ENCODE data around the gene CHCHD3. TPM values are rescaled to one million over a fixed set of nuclear protein-coding genes. Genes with fewer than 3 reads are reported as not detected.

CHCHD3 gene
- total and polyA plus RNA-seq, 2 of the 4 experiments (the other 2 are of a cell fraction) = 56.9 to 141 TPM

GRCh38 chr7:133023370-133024071, 58.4 kb downstream of the CHCHD3 start:
- no peak for ATAC-seq (ENCODE audit: low read depth)
- H3K18ac ChIP-seq (ENCODE audit: low read depth, low read length) = no peak overlapping the region
- no peak overlapping the region for H4K5ac ChIP-seq (ENCODE audit: low read depth, low read length)
- H2AFZ ChIP-seq (replicated peaks; ENCODE audit: low read length, poor library complexity) = no peak overlapping the region
- no peak overlapping the region for H3K27ac ChIP-seq (ENCODE audit: insufficient read depth, low read length)
- H3K9me3 ChIP-seq (ENCODE audit: control insufficient read depth, insufficient read depth, low read length) = no peaks in the 10 kb centered on the region
- H2BK5ac ChIP-seq (ENCODE audit: low read depth, low read length, poor library complexity, severe bottlenecking) = no peak overlapping the region
- H4K20me1 ChIP-seq (ENCODE audit: insufficient read depth, low read length) = no peaks in the 10 kb centered on the region
- DNase-seq = no peak
- H2BK20ac ChIP-seq (ENCODE audit: low read depth, low read length) = no peak overlapping the region
- H3K4ac ChIP-seq (ENCODE audit: low read depth, low read length) = no peak overlapping the region
- H3K4me3 ChIP-seq (ENCODE audit: insufficient read depth, low read depth, low read length) = no peak overlapping the region
- H3K4me1 ChIP-seq (ENCODE audit: control insufficient read depth, insufficient read depth, low read length) = no peaks in the 10 kb centered on the region
- TF ChIP-seq MXI1 (IDR thresholded peaks at IDR 0.05; ENCODE audit: borderline replicate concordance, low read depth, low read length) = no peak
- no peak for TF ChIP-seq CTCF (conservative IDR thresholded peaks at IDR 0.05; ENCODE audit: low read depth, low read length)
- TF ChIP-seq, protein P1, sequence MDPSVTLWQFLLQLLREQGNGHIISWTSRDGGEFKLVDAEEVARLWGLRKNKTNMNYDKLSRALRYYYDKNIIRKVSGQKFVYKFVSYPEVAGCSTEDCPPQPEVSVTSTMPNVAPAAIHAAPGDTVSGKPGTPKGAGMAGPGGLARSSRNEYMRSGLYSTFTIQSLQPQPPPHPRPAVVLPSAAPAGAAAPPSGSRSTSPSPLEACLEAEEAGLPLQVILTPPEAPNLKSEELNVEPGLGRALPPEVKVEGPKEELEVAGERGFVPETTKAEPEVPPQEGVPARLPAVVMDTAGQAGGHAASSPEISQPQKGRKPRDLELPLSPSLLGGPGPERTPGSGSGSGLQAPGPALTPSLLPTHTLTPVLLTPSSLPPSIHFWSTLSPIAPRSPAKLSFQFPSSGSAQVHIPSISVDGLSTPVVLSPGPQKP (IDR thresholded peaks at IDR 0.05; ENCODE audit: borderline replicate concordance, low read depth, low read length) = no peak
- TF ChIP-seq CEBPB (IDR thresholded peaks at IDR 0.05; ENCODE audit: low read depth, low read length) = no peak
- TF ChIP-seq RAD21 (IDR thresholded peaks at IDR 0.05; ENCODE audit: low read length) = no peak
- TF ChIP-seq MAFK (IDR thresholded peaks at IDR 0.05; ENCODE audit: low read depth, low read length) = no peak
- TF ChIP-seq SMC3 (IDR thresholded peaks at IDR 0.05; ENCODE audit: low read depth, low read length) = no peak
- no peak for TF ChIP-seq BHLHE40 (IDR thresholded peaks at IDR 0.05; ENCODE audit: low read depth, low read length)
- no peak for TF ChIP-seq RCOR1 (IDR thresholded peaks at IDR 0.05; ENCODE audit: insufficient replicate concordance, low read length)
- no peak for TF ChIP-seq USF2 (IDR thresholded peaks at IDR 0.05; ENCODE audit: low read depth, low read length)
- no peak for TF ChIP-seq POLR2A (IDR thresholded peaks at IDR 0.05; ENCODE audit: low read depth, low read length)
- TF ChIP-seq FOS (IDR thresholded peaks at IDR 0.05; ENCODE audit: low read depth, low read length) = no peak
- TF ChIP-seq NFE2L2 (IDR thresholded peaks at IDR 0.05; ENCODE audit: low read depth, low read length) = no peak
- TF ChIP-seq CHD1 (IDR thresholded peaks at IDR 0.05; ENCODE audit: low read depth, low read length) = no peak
- TF ChIP-seq MAZ (IDR thresholded peaks at IDR 0.05; ENCODE audit: borderline replicate concordance, low read depth, low read length) = no peak
- no peak for TF ChIP-seq RFX5 (IDR thresholded peaks at IDR 0.05; ENCODE audit: low read depth, low read length)
- dilution Hi-C loops (cut with HindIII; ENCODE audit: low sequenced_read_pairs, unreplicated experiment) = no loop called here
- ChIA-PET CTCF (no interaction called here), POLR2A (ENCODE audit: unreplicated experiment) (no interaction called here)
- H2BK15ac ChIP-seq (ENCODE audit: low read depth, low read length) = no peak overlapping the region
- no peak overlapping the region for H3K23ac ChIP-seq (ENCODE audit: low read depth, low read length)
- no peak overlapping the region for H3K9ac ChIP-seq (ENCODE audit: low read depth, low read length)
- no peak overlapping the region for H2AK5ac ChIP-seq (ENCODE audit: low read depth, low read length)
- H4K91ac ChIP-seq (ENCODE audit: insufficient read depth, low read depth, low read length) = no peak overlapping the region
- BruUV-seq (replicated peaks) = no TSS peak
- no peak overlapping the region for H2AK9ac ChIP-seq (replicated peaks; ENCODE audit: low read depth, low read length, poor library complexity)
- no peak overlapping the region for H3K56ac ChIP-seq (ENCODE audit: extremely low read depth, insufficient read depth, low read length)
- no peak overlapping the region for H4K8ac ChIP-seq (ENCODE audit: low read depth in 2 of 2, low read length in 2 of 2)
- intact Hi-C loops (cut with micrococcal nuclease) = no loop called here
- no peaks in the 10 kb centered on the region for H3K9me1 ChIP-seq (ENCODE audit: insufficient read depth, low read length)
- no CpG with 5 or more reads among the region's 4 CpGs for WGBS, 2 experiments (ENCODE audit: extremely low coverage in 2 of 2, insufficient read length in 1 of 2)
- no peak overlapping the region for H3K4me2 ChIP-seq (ENCODE audit: low read depth, low read length)
- H2BK120ac ChIP-seq (ENCODE audit: low read depth, low read length) = no peak overlapping the region
- in situ Hi-C loops (cut with MboI; ENCODE audit: low sequenced_read_pairs) = no loop called here
- H3K36me3 ChIP-seq (ENCODE audit: control insufficient read depth, insufficient read depth, low read length) = no peaks in the 10 kb centered on the region
- H3K14ac ChIP-seq (replicated peaks; ENCODE audit: low read depth, low read length) = no peak overlapping the region
- H3K79me1 ChIP-seq (ENCODE audit: low read depth in 1 of 2, low read length in 2 of 2) = peaks cover 13 to 19% of the 10 kb centered on the region in 2 experiments
- no peaks in the 10 kb centered on the region for H3K27me3 ChIP-seq (ENCODE audit: control insufficient read depth, insufficient read depth, low read length)
